GM23338 (cell line): ENCODE measurements around the gene GJB5. TPM values are rescaled to one million over a fixed set of nuclear protein-coding genes. Genes with fewer than 3 reads are reported as not detected.

ENCODE experiments used
- ATAC-seq: fragments of 200-7000 bp; cut with Tn5 transposase; 3 replicates; pipeline ENCODE4 v1.9.1; 2020
- DNase-seq: peaks from one replicate; pipeline ENCODE4 v3.0.0-alpha.2; 2015; ENCODE audit warnings: low spot score
- H2AFZ ChIP-seq: fragments of 200-600 bp; sonication (generic); 2 replicates; pipeline ENCODE4 v1.8.0; 2016; ENCODE audit warnings: antibody characterized with exemption, mild to moderate bottlenecking, moderate library complexity
- H3F3A ChIP-seq: fragments of 200-600 bp; sonication (generic); replicated peaks from 2 replicates; pipeline ENCODE4 v1.8.0; 2017; ENCODE audit warnings: antibody characterized with exemption, mixed run types, low read depth
- H3K27ac ChIP-seq: fragments of 200-600 bp; sonication (generic); 2 replicates; pipeline ENCODE4 v1.6.1; 2016; ENCODE audit warnings: low read depth
- H3K27me3 ChIP-seq: fragments of 200-600 bp; sonication (generic); 2 replicates; pipeline ENCODE4 v1.8.0; 2016; ENCODE audit warnings: mild to moderate bottlenecking, mixed run types, moderate library complexity; ENCODE audit not compliant: insufficient read depth
- H3K36me3 ChIP-seq: fragments of 200-600 bp; sonication (generic); 2 replicates; pipeline ENCODE4 v1.8.0; 2016; ENCODE audit warnings: mild to moderate bottlenecking; ENCODE audit not compliant: insufficient read depth
- H3K4me1 ChIP-seq: fragments of 200-600 bp; sonication (generic); 2 replicates; pipeline ENCODE4 v1.8.0; 2016; ENCODE audit warnings: mild to moderate bottlenecking, moderate library complexity; ENCODE audit not compliant: insufficient read depth
- H3K4me2 ChIP-seq: fragments of 200-600 bp; sonication (generic); 2 replicates; pipeline ENCODE4 v1.7.1; 2017; ENCODE audit warnings: mixed run types
- H3K4me3 ChIP-seq: fragments of 200-600 bp; sonication (generic); 2 replicates; pipeline ENCODE4 v1.6.1; 2016; ENCODE audit warnings: mixed run types
- H3K79me2 ChIP-seq: fragments of 200-600 bp; sonication (generic); replicated peaks from 2 replicates; pipeline ENCODE4 v1.8.0; 2017; ENCODE audit warnings: mild to moderate bottlenecking; ENCODE audit not compliant: insufficient read depth
- H3K9me2 ChIP-seq: fragments of 200-600 bp; sonication (generic); 2 replicates; pipeline ENCODE4 v1.8.0; 2017; ENCODE audit not compliant: insufficient read depth
- H4K20me1 ChIP-seq: fragments of 200-600 bp; sonication (generic); replicated peaks from 2 replicates; pipeline ENCODE4 v1.8.0; 2017; ENCODE audit warnings: mild to moderate bottlenecking; ENCODE audit not compliant: insufficient read depth
- H3K27ac Mint-ChIP-seq: 2 replicates; pipeline ENCODE4 v1.8.0; 2020; ENCODE audit warnings: inconsistent platforms, mild to moderate bottlenecking, moderate library complexity, mixed read lengths
- H3K27me3 Mint-ChIP-seq: 3 replicates; pipeline ENCODE4 v1.8.0; 2022; ENCODE audit warnings: low read depth, mild to moderate bottlenecking, moderate library complexity, mixed read lengths, inconsistent platforms; ENCODE audit not compliant: insufficient read depth, poor library complexity
- H3K36me3 Mint-ChIP-seq: 3 replicates; pipeline ENCODE4 v1.8.0; 2021; ENCODE audit warnings: low read depth, mild to moderate bottlenecking, inconsistent platforms, moderate library complexity, mixed read lengths
- H3K4me1 Mint-ChIP-seq: 3 replicates; pipeline ENCODE4 v1.8.0; 2020; ENCODE audit warnings: mild to moderate bottlenecking, inconsistent platforms, mixed read lengths
- H3K4me3 Mint-ChIP-seq: 3 replicates; pipeline ENCODE4 v1.8.0; 2021; ENCODE audit warnings: moderate library complexity, mild to moderate bottlenecking, inconsistent platforms, mixed read lengths
- H3K9me3 Mint-ChIP-seq: 3 replicates; pipeline ENCODE4 v1.8.0; 2020; ENCODE audit warnings: moderate library complexity, mild to moderate bottlenecking, inconsistent platforms, mixed read lengths
- CREB1 ChIP-seq: fragments of 250-450 bp; sonication (Bioruptor Pico); IDR thresholded peaks from 2 replicates; pipeline ENCODE4 v1.5.0; 2020; ENCODE audit warnings: low read depth, mild to moderate bottlenecking, moderate library complexity
- CTCF ChIP-seq, 2 experiments: fragments of 200-600 bp in 1 of 2; sonication (generic) in 1 of 2; conservative IDR thresholded peaks; 2 replicates each; pipeline versions ENCODE4 v1.5.1 to v1.6.1; 2016 to 2017; ENCODE audit warnings: antibody characterized with exemption in 2 of 2, low read depth in 2 of 2, mild to moderate bottlenecking in 2 of 2, moderate library complexity in 1 of 2
- ETS1 ChIP-seq: IDR thresholded peaks from 2 replicates; pipeline ENCODE4 v1.6.1; 2016; ENCODE audit warnings: antibody characterized with exemption
- EZH2phosphoT487 ChIP-seq: fragments of 200-600 bp; sonication (generic); IDR thresholded peaks from one replicate; pipeline ENCODE4 v1.8.1; 2018; ENCODE audit warnings: antibody characterized with exemption; ENCODE audit not compliant: unreplicated experiment
- NANOG ChIP-seq: IDR thresholded peaks from 2 replicates; pipeline ENCODE4 v1.6.1; 2016; ENCODE audit warnings: antibody characterized with exemption, borderline replicate concordance
- POLR2AphosphoS5 ChIP-seq: IDR thresholded peaks from 2 replicates; pipeline ENCODE4 v1.6.1; 2016; ENCODE audit warnings: antibody characterized with exemption, low read depth
- REST ChIP-seq: IDR thresholded peaks from one replicate; pipeline ENCODE4 v1.6.1; 2018; ENCODE audit warnings: antibody characterized with exemption; ENCODE audit not compliant: unreplicated experiment
- STAT1 ChIP-seq: IDR thresholded peaks from one replicate; pipeline ENCODE4 v1.6.1; 2016; ENCODE audit warnings: antibody characterized with exemption; ENCODE audit not compliant: unreplicated experiment
- ZNF114 ChIP-seq: fragments of 250-450 bp; sonication (Bioruptor Pico); IDR thresholded peaks from 2 replicates; pipeline ENCODE4 v1.5.0; 2020; ENCODE audit warnings: mild to moderate bottlenecking, moderate library complexity
- ZNF331 ChIP-seq: fragments of 250-450 bp; sonication (Bioruptor Pico); IDR thresholded peaks from 2 replicates; pipeline ENCODE4 v1.5.0; 2020; ENCODE audit warnings: low read depth, mild to moderate bottlenecking, moderate library complexity
- polyA plus RNA-seq: library from polyadenylated mRNA; unstranded; fragments of >200 nt; fragmentation: Nextera tagmentation; extraction: Ambion mirVana; gene quantifications from 2 replicates; pipeline ENCODE4 v1.2.1, GENCODE V29; 2016
- total RNA-seq: library from RNA; depleted of rRNA; stranded (reverse); fragments of >200 nt; shearing (Covaris generic); gene quantifications from 2 replicates; pipeline ENCODE4 v1.2.3, GENCODE V29; 2014

The GJB5 gene
- total and polyA plus RNA-seq, 2 experiments from 2014 or later = 1.4 TPM; not detected in 1

- TF ChIP-seq REST = no peak
- no peak for TF ChIP-seq ZNF114 (CRISPR knock-in tag)
- no peak for TF ChIP-seq CTCF (conservative IDR thresholded peaks at IDR 0.05; ENCODE audit: low read depth in 2 of 2)
- TF ChIP-seq POLR2AphosphoS5 = no peak
Observed at GRCh38 chr1:34800214-34800613, 45.4 kb downstream of the GJB5 start (continued).

GRCh38 chr1:34803770-34804169, 48.9 kb downstream of the GJB5 start:
- no peaks in the 10 kb centered on the region for H3K27me3 ChIP-seq
- H3K9me3 Mint-ChIP-seq = no peaks in the 10 kb centered on the region
- peaks cover 3% of the 10 kb centered on the region for H3K27me3 Mint-ChIP-seq
- H3K79me2 ChIP-seq = no peaks in the 10 kb centered on the region
- no peak overlapping the region for H3K4me3 Mint-ChIP-seq
- no peak overlapping the region for H2AFZ ChIP-seq
- no peaks in the 10 kb centered on the region for H3K4me1 ChIP-seq
- H4K20me1 ChIP-seq = no peaks in the 10 kb centered on the region
- no peaks in the 10 kb centered on the region for H3F3A ChIP-seq
- H3K27ac ChIP-seq = no peak overlapping the region
- no peaks in the 10 kb centered on the region for H3K4me1 Mint-ChIP-seq
- ATAC-seq (no peak), DNase-seq (no peak)
- H3K36me3 ChIP-seq = no peaks in the 10 kb centered on the region
- no peak overlapping the region for H3K27ac Mint-ChIP-seq
- no peak overlapping the region for H3K4me2 ChIP-seq
- no peaks in the 10 kb centered on the region for H3K36me3 Mint-ChIP-seq
- no peak overlapping the region for H3K4me3 ChIP-seq
- no peaks in the 10 kb centered on the region for H3K9me2 ChIP-seq
- TF ChIP-seq CTCF (conservative IDR thresholded peaks at IDR 0.05; ENCODE audit: low read depth in 2 of 2) = no peak
- no peak for TF ChIP-seq NANOG
- no peak for TF ChIP-seq CREB1 (CRISPR knock-in tag)
- TF ChIP-seq STAT1 = no peak
- TF ChIP-seq ZNF114 (CRISPR knock-in tag) = no peak
- no peak for TF ChIP-seq ZNF331 (CRISPR knock-in tag)
- no peak for TF ChIP-seq ETS1
- no peak for TF ChIP-seq REST
- no peak for TF ChIP-seq EZH2phosphoT487
